Measurements from ENCODE around the gene ZNF791.

ZNF791 gene

DNA sequence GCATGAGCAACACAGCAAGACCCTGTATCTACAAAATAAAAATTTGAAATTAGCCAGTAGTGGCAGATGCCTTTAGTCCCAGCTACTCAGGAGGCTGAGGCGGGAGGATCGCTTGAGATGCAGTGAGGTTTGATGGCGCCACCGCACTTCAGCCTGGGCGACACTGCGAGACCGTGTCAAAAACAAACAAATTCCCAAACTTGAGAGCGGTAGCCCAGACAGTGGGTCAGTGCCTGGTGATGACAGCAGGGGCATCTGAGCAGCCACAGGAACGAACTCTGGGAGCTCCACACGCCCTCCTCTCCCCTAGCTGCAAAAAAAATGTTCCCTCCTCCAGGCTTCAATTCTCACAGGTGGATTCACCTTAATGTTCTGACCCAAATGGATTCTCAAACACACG is 14.2 kb upstream of the ZNF791 start:
- Histone ChIP-seq H3K27me3 (ENCODE audit: insufficient read depth, poor library complexity, severe bottlenecking) (no peaks in the 10 kb centered on the region), H3K27ac (replicated peaks) (no peak overlapping the region), H3K4me3 (replicated peaks; ENCODE audit: insufficient read depth, low read length) (no peak overlapping the region)
- no peak for DNase-seq (ENCODE audit: low read depth in 1 of 2, low spot score in 1 of 2)
- TF ChIP-seq POLR2AphosphoS5 (IDR thresholded peaks at IDR 0.05; ENCODE audit: low read depth) (no peak), GABPA (IDR thresholded peaks at IDR 0.05; ENCODE audit: low read depth) (no peak), SPI1 (IDR thresholded peaks at IDR 0.05; ENCODE audit: borderline replicate concordance, low read depth) (no peak)
- TF ChIP-seq, protein P1, sequence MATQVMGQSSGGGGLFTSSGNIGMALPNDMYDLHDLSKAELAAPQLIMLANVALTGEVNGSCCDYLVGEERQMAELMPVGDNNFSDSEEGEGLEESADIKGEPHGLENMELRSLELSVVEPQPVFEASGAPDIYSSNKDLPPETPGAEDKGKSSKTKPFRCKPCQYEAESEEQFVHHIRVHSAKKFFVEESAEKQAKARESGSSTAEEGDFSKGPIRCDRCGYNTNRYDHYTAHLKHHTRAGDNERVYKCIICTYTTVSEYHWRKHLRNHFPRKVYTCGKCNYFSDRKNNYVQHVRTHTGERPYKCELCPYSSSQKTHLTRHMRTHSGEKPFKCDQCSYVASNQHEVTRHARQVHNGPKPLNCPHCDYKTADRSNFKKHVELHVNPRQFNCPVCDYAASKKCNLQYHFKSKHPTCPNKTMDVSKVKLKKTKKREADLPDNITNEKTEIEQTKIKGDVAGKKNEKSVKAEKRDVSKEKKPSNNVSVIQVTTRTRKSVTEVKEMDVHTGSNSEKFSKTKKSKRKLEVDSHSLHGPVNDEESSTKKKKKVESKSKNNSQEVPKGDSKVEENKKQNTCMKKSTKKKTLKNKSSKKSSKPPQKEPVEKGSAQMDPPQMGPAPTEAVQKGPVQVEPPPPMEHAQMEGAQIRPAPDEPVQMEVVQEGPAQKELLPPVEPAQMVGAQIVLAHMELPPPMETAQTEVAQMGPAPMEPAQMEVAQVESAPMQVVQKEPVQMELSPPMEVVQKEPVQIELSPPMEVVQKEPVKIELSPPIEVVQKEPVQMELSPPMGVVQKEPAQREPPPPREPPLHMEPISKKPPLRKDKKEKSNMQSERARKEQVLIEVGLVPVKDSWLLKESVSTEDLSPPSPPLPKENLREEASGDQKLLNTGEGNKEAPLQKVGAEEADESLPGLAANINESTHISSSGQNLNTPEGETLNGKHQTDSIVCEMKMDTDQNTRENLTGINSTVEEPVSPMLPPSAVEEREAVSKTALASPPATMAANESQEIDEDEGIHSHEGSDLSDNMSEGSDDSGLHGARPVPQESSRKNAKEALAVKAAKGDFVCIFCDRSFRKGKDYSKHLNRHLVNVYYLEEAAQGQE (IDR thresholded peaks at IDR 0.05; ENCODE audit: insufficient replicate concordance, low read depth): no peak
- TF ChIP-seq, protein P2, sequence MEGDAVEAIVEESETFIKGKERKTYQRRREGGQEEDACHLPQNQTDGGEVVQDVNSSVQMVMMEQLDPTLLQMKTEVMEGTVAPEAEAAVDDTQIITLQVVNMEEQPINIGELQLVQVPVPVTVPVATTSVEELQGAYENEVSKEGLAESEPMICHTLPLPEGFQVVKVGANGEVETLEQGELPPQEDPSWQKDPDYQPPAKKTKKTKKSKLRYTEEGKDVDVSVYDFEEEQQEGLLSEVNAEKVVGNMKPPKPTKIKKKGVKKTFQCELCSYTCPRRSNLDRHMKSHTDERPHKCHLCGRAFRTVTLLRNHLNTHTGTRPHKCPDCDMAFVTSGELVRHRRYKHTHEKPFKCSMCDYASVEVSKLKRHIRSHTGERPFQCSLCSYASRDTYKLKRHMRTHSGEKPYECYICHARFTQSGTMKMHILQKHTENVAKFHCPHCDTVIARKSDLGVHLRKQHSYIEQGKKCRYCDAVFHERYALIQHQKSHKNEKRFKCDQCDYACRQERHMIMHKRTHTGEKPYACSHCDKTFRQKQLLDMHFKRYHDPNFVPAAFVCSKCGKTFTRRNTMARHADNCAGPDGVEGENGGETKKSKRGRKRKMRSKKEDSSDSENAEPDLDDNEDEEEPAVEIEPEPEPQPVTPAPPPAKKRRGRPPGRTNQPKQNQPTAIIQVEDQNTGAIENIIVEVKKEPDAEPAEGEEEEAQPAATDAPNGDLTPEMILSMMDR (IDR thresholded peaks at IDR 0.05; ENCODE audit: insufficient read depth, low read length): no peak

DNA sequence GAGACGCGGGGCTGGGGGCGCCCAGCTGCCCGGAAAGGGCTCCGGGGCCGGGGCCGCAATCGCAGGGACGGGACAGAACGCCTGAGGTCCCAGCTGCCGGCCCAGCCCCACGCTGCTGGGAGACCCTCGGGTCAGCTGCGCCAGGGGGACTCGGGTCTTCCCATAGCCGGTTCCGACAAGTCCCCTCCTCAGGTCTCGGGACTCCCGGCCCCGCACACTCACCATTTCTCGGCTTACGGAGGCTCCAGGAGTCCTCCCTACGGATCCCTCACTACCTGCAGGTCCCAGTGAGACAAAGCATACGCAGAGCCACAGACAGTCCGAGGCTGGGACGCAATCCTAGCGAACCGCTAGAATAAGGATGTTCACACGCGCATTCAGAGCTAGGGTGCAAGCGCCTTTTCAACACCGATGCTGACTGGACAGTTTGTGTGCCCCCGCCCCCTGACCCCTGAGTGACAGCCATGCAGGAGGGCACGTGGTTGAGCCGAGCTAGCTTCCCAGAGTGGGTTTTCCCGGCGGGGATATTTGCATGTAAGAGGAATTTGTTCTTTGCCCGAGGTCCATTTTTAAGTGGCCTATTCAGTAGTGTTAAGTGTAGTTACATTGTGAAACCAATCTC is 13.7 kb upstream of the ZNF791 start:
- Histone ChIP-seq H3K27ac (replicated peaks) (no peak overlapping the region), H3K27me3 (ENCODE audit: insufficient read depth, poor library complexity, severe bottlenecking) (no peaks in the 10 kb centered on the region), H3K4me3 (replicated peaks; ENCODE audit: insufficient read depth, low read length) (no peak overlapping the region)
- TF ChIP-seq, protein P2 (IDR thresholded peaks at IDR 0.05; ENCODE audit: insufficient read depth, low read length): no peak
- TF ChIP-seq POLR2AphosphoS5 (IDR thresholded peaks at IDR 0.05; ENCODE audit: low read depth): no peak
- no peak for DNase-seq (ENCODE audit: low read depth in 1 of 2, low spot score in 1 of 2)

DNA sequence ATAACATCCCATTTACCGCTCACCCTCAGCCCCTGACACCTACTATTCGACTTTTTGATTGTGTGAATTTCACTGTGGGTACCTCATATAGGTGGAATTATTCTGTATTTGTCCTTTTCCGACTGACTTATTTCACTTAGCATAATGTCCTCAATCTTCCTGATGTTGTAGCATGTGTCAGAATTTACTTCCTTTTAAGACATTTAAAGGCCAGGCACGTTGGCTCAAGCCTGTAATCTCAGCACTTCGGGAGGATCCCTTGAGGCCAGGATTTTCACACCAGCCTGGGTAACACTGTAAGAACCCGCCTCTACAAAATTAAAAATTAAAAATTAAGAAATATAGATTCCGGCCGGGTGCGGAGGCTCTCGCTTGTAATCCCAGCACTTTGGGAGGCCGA is 13.1 kb upstream of the ZNF791 start:
- no peak overlapping the region for H3K4me3 ChIP-seq (replicated peaks; ENCODE audit: insufficient read depth, low read length)
- no peak overlapping the region for H3K27ac ChIP-seq (replicated peaks)
- H3K27me3 ChIP-seq (ENCODE audit: insufficient read depth, poor library complexity, severe bottlenecking): no peaks in the 10 kb centered on the region
- TF ChIP-seq GABPA (IDR thresholded peaks at IDR 0.05; ENCODE audit: low read depth) (no peak), POLR2AphosphoS5 (IDR thresholded peaks at IDR 0.05; ENCODE audit: low read depth) (no peak), SPI1 (IDR thresholded peaks at IDR 0.05; ENCODE audit: borderline replicate concordance, low read depth) (no peak)
- TF ChIP-seq, protein P1 (IDR thresholded peaks at IDR 0.05; ENCODE audit: insufficient replicate concordance, low read depth): no peak
- TF ChIP-seq, protein P2 (IDR thresholded peaks at IDR 0.05; ENCODE audit: insufficient read depth, low read length): no peak
- DNase-seq (ENCODE audit: low read depth in 1 of 2, low spot score in 1 of 2): no peak

DNA sequence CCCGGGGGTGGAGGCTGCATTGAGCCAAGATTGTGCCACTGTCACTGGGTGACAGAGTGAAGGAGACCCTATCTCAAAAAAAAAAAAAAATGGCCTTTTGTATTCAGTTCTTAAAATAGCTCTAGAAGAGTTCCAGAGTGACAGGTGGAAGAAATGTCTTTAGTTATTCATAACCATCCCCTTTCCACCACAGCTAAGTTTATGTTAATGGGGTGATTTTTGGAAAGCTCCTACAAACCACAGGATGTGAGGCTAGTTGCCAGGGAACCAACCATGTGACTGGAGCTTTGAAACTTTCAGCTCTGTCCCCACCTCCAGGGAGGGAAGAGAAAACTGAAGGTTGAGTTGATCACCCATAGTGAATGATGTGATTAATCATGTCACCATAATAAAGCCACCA is 7.0 kb upstream of the ZNF791 start:
- H3K27ac ChIP-seq (replicated peaks): no peak overlapping the region
- H3K27me3 ChIP-seq (ENCODE audit: insufficient read depth, poor library complexity, severe bottlenecking): no peaks in the 10 kb centered on the region
- no peak overlapping the region for H3K4me3 ChIP-seq (replicated peaks; ENCODE audit: insufficient read depth, low read length)
- no peak for DNase-seq (ENCODE audit: low read depth in 1 of 2, low spot score in 1 of 2)
- no peak for TF ChIP-seq GABPA (IDR thresholded peaks at IDR 0.05; ENCODE audit: low read depth)
- TF ChIP-seq, protein P1 (IDR thresholded peaks at IDR 0.05; ENCODE audit: insufficient replicate concordance, low read depth): no peak

All from HL-60 (cell line).